Measurements from ENCODE around the gene NSMCE4A. TPM values are rescaled to one million over a fixed set of nuclear protein-coding genes. Genes with fewer than 3 reads are reported as not detected.

NSMCE4A gene
- total RNA-seq, 1 experiment from 2014 or later, result 111 TPM

- Histone ChIP-seq H3K4me3 (ENCODE audit: low read depth, low read length) (no peak overlapping the region), H3K4me1 (peaks cover 30% of the 10 kb centered on the region), H3K9me3 (peaks cover 3% of the 10 kb centered on the region; the same call in 1 of the 2 replicates), H3K36me3 (ENCODE audit: control insufficient read depth, insufficient read depth, low read length) (no peaks in the 10 kb centered on the region; the same call in 1 of the 2 replicates), H3K27me3 (replicated peaks; ENCODE audit: control insufficient read depth, insufficient read depth, low read length) (no peaks in the 10 kb centered on the region)
- Mint-ChIP-seq H3K4me1 (ENCODE audit: low read depth, unreplicated experiment) (peaks cover 16% of the 10 kb centered on the region), H3K9me3 (ENCODE audit: unreplicated experiment) (peaks cover 3% of the 10 kb centered on the region), H3K27ac (ENCODE audit: unreplicated experiment) (no peak overlapping the region), H3K27me3 (ENCODE audit: insufficient read depth, unreplicated experiment) (no peaks in the 10 kb centered on the region), H3K36me3 (ENCODE audit: insufficient read depth, unreplicated experiment) (no peaks in the 10 kb centered on the region), H3K4me3 (ENCODE audit: unreplicated experiment) (no peak overlapping the region)
- no TSS peak for BruUV-seq (replicated peaks)
- POLR2A ChIA-PET, result no interaction called here
- CTCF ChIA-PET, result no interaction called here
- intact Hi-C loops (cut with micrococcal nuclease; ENCODE audit: unreplicated experiment), result no loop called here
- DNase-seq, result no peak
- TF ChIP-seq CTCF (IDR thresholded peaks at IDR 0.05; ENCODE audit: insufficient read depth in 1 of 2, low read depth in 1 of 2, low read length in 1 of 2, severe bottlenecking in 1 of 2, unreplicated experiment in 1 of 2), result no peak
Measured at GRCh38 chr10:121990015-121990677, 15.1 kb upstream of the NSMCE4A start.

DNA sequence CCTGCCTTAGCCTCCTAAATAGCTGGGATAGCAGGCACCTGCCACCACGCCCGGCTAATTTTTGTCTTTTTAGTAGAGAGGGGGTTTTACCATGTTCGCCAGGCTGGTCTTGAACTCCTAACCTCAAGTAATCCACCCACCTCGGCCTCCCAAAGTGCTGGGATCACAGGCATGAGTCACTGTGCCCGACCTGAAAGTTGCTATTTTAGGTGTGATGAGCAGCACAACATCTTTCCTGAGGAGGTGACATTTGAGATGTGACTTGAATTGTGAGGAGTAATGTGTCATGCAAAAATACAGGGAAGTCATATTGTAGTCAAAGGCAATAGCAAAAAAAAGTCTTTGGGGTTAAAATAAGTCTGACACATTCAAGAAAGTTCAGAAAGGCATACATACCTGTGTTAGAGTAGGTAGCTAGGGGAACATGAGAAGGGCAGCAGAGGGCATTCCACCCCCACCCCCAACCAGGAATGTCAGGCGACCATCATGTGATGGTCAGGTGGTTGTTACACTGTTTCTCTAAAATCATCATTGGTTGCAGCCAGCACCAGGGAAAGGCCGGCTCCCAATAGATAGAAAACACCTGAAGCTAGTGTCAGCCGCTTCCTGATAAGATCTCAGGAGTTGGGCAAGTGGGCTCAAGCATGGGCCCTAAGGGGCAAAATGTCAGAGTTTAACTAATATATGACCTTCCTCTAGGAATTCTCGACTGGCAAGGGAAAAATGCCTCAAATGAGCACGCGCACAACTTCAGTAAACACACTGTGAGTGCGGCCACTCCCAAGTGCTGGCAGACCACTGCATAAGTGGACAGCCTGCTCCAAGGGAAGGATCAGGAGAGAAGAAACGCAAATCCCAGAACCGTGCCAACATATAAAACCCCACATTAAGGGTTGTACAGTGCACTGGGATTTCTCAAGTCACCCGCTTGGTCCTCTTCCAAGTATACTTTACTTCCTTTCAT, 13.6 kb upstream of the NSMCE4A start, which contains the start of gene TACC2:
Gene TACC2 (plus strand): TSS at position 803 of the 964 bp plus-strand sequence. CDS start 32,819 bp downstream, outside the sequence.
- TF ChIP-seq CTCF (IDR thresholded peaks at IDR 0.05; ENCODE audit: insufficient read depth in 1 of 2, low read depth in 1 of 2, low read length in 1 of 2, severe bottlenecking in 1 of 2, unreplicated experiment in 1 of 2), result no peak

DNA sequence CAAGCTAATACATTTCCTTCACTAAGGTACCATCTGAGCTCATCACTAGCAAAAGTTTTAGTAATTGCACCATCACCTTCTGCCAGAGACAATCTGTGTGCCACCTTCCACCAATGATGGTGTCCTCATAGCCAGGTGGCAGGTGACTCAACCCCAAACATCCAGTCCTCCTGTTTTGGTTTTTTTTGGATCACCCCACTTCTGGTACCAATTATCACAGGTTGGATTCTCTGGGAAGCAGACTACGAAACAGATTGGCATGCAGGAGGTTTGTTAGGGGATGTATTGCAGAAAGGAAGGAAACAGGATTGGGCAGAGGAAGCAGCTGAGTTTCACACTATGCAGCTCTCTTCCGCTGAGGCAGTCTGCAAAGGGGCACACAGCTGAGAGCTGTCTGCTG, 9.4 kb upstream of the NSMCE4A start:
- no peaks in the 10 kb centered on the region for H3K27me3 Mint-ChIP-seq (ENCODE audit: insufficient read depth, unreplicated experiment)
- Histone ChIP-seq H3K9me3 (peaks cover 13% of the 10 kb centered on the region), H3K4me1 (peaks cover 11% of the 10 kb centered on the region; the same call in 1 of the 2 replicates), H3K27me3 (replicated peaks; ENCODE audit: control insufficient read depth, insufficient read depth, low read length) (no peaks in the 10 kb centered on the region), H3K36me3 (ENCODE audit: control insufficient read depth, insufficient read depth, low read length) (no peaks in the 10 kb centered on the region), H3K4me3 (ENCODE audit: low read depth, low read length) (no peak overlapping the region)
- no peak for TF ChIP-seq CTCF (IDR thresholded peaks at IDR 0.05; ENCODE audit: insufficient read depth in 1 of 2, low read depth in 1 of 2, low read length in 1 of 2, severe bottlenecking in 1 of 2, unreplicated experiment in 1 of 2)
- no TSS peak for BruUV-seq (replicated peaks)
- no peak for DNase-seq
- intact Hi-C loops (cut with micrococcal nuclease; ENCODE audit: unreplicated experiment), result no loop called here
- no peak overlapping the region for H3K27ac Mint-ChIP-seq (ENCODE audit: unreplicated experiment)
- ChIA-PET CTCF (no interaction called here), POLR2A (no interaction called here)
- H3K36me3 Mint-ChIP-seq (ENCODE audit: insufficient read depth, unreplicated experiment), result no peaks in the 10 kb centered on the region
- H3K4me3 Mint-ChIP-seq (ENCODE audit: unreplicated experiment), result no peak overlapping the region
- no peaks in the 10 kb centered on the region for H3K4me1 Mint-ChIP-seq (ENCODE audit: low read depth, unreplicated experiment)
- H3K9me3 Mint-ChIP-seq (ENCODE audit: unreplicated experiment), result peaks cover 31% of the 10 kb centered on the region

More for the DNA sequence above, 13.6 kb upstream of the NSMCE4A start, which contains the start of gene TACC2:
- Mint-ChIP-seq H3K36me3 (ENCODE audit: insufficient read depth, unreplicated experiment) (no peaks in the 10 kb centered on the region), H3K4me1 (ENCODE audit: low read depth, unreplicated experiment) (peaks cover 1% of the 10 kb centered on the region), H3K4me3 (ENCODE audit: unreplicated experiment) (no peak within 1 kb of the TSS), H3K9me3 (ENCODE audit: unreplicated experiment) (peaks cover 18% of the 10 kb centered on the region), H3K27ac (ENCODE audit: unreplicated experiment) (no peak within 1 kb of the TSS), H3K27me3 (ENCODE audit: insufficient read depth, unreplicated experiment) (no peaks in the 10 kb centered on the region)
- Histone ChIP-seq H3K4me1 (peaks cover 15% of the 10 kb centered on the region), H3K4me3 (ENCODE audit: low read depth, low read length) (no peak within 1 kb of the TSS), H3K9me3 (peaks cover 13% of the 10 kb centered on the region), H3K27me3 (replicated peaks; ENCODE audit: control insufficient read depth, insufficient read depth, low read length) (no peaks in the 10 kb centered on the region), H3K36me3 (ENCODE audit: control insufficient read depth, insufficient read depth, low read length) (no peaks in the 10 kb centered on the region; the same call in 1 of the 2 replicates)
- ChIA-PET POLR2A (interaction anchor here (0.6 kb wide), 1 partner anchor 119 kb away, joined by 3 read pairs; no protein-coding TSS in a partner anchor), CTCF (no interaction called here)
- BruUV-seq (replicated peaks), result no TSS peak
- intact Hi-C loops (cut with micrococcal nuclease; ENCODE audit: unreplicated experiment), result no loop called here
- DNase-seq, result peak; percentile 46 to 54
